IPS-18a (cell line): Measurements from ENCODE around the gene GART.
"Not testable (repeated sequence)": the region's sequence is repeated elsewhere in the genome, so short reads cannot be mapped to it uniquely, and the experiment has no call there.

Experiments
- H3K27ac ChIP-seq: one replicate; pipeline ENCODE4 v1.5.1; 2013; ENCODE audit warnings: low read length
- H3K27me3 ChIP-seq: one replicate; pipeline ENCODE4 v1.6.1; 2013; ENCODE audit warnings: mild to moderate bottlenecking, low read length; ENCODE audit not compliant: control insufficient read depth, insufficient read depth
- H3K36me3 ChIP-seq: one replicate; pipeline ENCODE4 v1.6.1; 2013; ENCODE audit warnings: low read depth, low read length; ENCODE audit not compliant: control insufficient read depth
- H3K4me1 ChIP-seq: one replicate; pipeline ENCODE4 v1.6.1; 2013; ENCODE audit warnings: low read depth, low read length; ENCODE audit not compliant: control insufficient read depth
- H3K4me3 ChIP-seq: one replicate; pipeline ENCODE4 v1.5.1; 2013; ENCODE audit warnings: low read length
- H3K9ac ChIP-seq: one replicate; pipeline ENCODE4 v1.6.1; 2013; ENCODE audit warnings: mild to moderate bottlenecking, low read length, moderate library complexity
- H3K9me3 ChIP-seq: one replicate; pipeline ENCODE4 v1.6.1; 2013; ENCODE audit warnings: low read depth, low read length; ENCODE audit not compliant: control insufficient read depth

GART gene

DNA sequence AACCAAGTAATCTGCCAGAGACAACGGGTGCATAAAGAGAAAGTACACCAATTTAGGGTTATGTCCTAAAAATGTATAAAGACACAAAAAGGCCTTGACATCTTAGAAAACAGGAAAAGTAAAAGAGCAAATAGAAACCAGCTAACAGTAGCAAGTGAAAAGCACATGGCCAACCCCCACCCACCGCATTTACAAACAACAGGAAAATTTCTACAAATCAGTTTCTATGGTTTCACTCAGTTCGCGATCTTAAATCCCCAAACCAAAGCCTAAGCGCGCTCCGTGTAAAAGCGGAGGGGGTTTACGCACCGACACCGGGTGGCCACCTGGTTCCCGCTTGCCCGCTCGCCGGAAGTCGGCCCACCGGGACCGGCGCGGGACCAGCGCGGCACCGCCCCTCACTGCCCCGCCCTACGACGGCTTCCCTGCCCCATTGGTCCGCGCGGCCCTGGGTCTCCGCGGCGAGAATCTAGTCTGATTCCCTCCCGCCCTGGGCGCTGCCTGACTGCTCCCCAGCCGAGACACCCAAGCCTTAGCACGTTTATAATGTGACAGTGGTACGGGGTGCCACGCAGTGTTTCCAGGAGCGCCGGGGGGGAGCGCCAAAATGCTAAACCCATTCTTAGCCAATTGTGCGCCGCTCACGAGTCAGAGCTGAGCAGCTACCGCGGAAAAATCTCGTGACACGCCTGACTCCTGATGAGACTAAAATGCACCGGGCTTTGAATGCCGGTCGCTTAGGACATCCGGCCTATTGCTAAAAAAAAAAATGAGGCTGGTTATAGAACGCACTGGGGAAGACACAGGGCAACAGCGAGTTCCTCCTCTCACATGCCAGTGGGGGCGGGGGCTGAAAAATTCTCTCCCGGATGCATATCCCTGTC, at the start of gene GART:
GART (minus strand) TSS at position 362 of the 884 bp plus-strand sequence. CDS start 2,802 bp downstream, outside the sequence.
- Histone ChIP-seq H3K9ac (peak within 1 kb of the TSS; percentile 100), H3K4me3 (peak within 1 kb of the TSS; percentile 100), H3K9me3 (no peaks in the 10 kb centered on the region), H3K27me3 (no peaks in the 10 kb centered on the region), H3K36me3 (peaks cover 36% of the 10 kb centered on the region), H3K4me1 (peaks cover 11% of the 10 kb centered on the region), H3K27ac (peak within 1 kb of the TSS; percentile 99)

DNA sequence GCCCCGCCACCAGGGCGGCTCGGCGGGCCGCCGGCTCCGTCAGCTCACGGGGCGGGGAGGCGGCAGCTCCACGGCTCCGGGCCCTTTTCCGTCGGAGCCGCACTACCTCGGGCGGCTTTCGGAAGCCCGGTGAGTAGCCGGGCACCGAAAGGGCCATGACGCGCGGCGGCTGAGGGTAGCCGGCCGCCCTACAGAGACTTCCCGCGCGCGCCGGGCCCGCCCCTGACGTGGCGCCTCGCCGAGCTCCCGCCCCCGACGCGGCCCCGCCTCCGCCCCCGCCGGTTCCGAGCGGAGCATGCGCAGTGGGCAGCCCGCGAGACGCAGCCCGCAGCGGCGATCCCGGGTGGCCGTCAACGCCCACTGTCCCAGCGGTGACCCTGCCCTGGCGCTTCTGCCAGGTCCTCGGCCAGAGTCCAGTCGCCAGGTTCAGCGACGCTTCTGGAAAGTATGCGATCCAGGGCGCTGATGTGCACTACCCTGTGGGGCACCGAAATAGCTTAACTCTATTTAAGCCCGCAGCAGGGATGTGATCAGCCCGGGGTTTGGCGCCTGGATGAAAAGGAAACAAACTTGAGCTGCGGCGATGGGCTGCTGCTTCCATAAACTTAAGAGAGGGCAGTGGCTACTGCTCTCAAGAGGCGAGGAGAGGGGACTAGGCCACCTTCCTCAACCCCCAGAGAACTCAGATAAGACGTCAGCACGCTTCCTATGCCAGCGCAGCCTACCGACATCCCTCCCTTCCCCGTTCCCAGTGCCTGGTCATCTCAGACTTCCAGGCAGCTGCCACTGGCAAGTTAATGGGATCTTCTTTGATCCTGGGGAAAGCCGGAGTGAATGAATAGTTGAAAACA, 46.8 kb upstream of the GART start, which contains the start of gene DONSON:
DONSON (minus strand) TSS at position 200 of the 851 bp plus-strand sequence; CDS start at position 157, 43 bp downstream.
- Histone ChIP-seq H3K9ac (peak within 1 kb of the TSS; percentile 75), H3K36me3 (peaks cover 13% of the 10 kb centered on the region), H3K27me3 (peaks cover 6% of the 10 kb centered on the region), H3K4me1 (peaks cover 12% of the 10 kb centered on the region), H3K4me3 (peak within 1 kb of the TSS; percentile 90), H3K9me3 (no peaks in the 10 kb centered on the region), H3K27ac (no peak within 1 kb of the TSS)

DNA sequence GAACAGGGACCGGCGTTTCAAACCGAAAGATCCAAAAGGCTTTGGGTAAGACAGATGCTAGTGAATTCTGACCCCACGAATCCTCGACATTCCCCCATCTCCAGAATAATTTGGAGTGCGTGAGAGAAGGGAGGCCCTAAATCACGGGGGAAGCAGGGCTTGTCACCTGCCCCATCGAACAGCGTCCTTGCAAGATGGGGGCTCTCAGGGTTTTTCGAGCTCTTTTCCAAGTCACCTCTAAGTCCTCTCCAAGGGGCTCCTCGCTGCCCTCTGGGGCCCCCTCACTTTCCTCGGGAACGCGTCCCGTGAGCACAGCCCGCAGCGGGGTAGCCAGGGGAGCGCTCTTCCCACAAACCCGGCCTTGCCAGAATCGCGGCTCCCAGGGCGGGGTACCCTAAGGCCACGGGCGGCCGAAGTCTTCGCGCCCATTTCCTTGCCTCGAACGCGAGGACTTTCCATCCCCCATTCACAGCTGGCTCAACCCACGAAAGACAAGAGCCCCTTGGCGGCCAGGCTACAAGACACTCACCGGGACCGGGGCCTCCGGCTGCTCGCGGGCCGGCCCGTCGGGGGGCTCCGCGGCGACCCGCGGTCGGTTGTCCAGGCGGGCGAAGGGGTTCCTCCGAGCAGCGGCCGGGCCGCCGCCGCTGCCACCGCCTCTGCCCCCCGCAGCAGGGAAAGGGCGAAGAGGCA, 46.0 kb upstream of the GART start:
- Histone ChIP-seq H3K9ac (peak overlapping the region; percentile 75), H3K27me3 (peaks cover 6% of the 10 kb centered on the region), H3K9me3 (no peaks in the 10 kb centered on the region), H3K4me3 (peak overlapping the region; percentile 90), H3K27ac (no peak overlapping the region), H3K4me1 (peaks cover 12% of the 10 kb centered on the region), H3K36me3 (peaks cover 19% of the 10 kb centered on the region)

DNA sequence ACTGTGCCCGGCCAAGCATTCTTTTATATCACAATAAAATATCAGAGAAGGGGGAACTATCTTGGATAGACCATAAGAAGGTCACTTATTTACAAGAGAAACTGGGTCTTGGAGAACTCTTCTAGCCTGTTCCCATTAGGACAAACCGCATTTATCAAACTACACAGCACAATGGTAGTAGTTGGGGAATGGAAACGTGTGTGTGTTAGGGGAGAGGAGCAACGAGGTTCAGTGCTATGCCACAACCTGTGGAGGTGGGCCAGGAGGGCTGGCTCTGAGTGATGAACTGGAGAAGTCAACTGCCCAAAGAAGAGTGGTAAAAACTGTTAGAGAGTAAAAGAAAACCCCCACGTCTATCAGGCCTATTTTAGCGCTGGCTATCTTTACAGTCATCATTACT, 45.0 kb upstream of the GART start:
- Histone ChIP-seq H3K27me3 (peaks cover 6% of the 10 kb centered on the region), H3K27ac (no peak overlapping the region), H3K36me3 (peaks cover 19% of the 10 kb centered on the region), H3K9ac (no peak overlapping the region), H3K9me3 (no peaks in the 10 kb centered on the region), H3K4me1 (peaks cover 12% of the 10 kb centered on the region), H3K4me3 (peak overlapping the region; percentile 90)

DNA sequence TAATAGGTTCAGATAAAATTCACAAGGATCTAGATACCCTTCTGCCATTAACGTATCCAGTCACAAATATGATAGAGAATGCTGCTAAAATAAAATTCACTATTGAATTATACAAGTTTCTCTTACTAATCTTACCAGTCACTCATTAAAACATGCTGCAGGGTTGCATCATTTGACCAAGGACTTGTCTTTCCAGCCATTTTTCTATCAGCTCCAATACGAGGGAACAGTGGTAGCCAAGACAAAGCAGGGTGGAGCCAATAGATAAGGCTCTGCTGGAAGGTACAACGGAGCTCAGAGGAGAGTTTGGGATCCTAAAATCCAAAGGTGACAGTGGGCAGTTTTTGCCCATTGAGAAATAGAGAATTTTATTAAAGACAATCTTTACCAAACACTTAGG, 42.5 kb upstream of the GART start:
- Histone ChIP-seq H3K27ac (no peak overlapping the region), H3K4me3 (no peak overlapping the region), H3K9ac (no peak overlapping the region), H3K27me3 (peaks cover 6% of the 10 kb centered on the region), H3K36me3 (peaks cover 27% of the 10 kb centered on the region), H3K9me3 (no peaks in the 10 kb centered on the region), H3K4me1 (peaks cover 9% of the 10 kb centered on the region)

GRCh38 chr21:33578959-33579542, 37.1 kb upstream of the GART start:
- Histone ChIP-seq H3K27me3 (no peaks in the 10 kb centered on the region), H3K9me3 (no peaks in the 10 kb centered on the region), H3K27ac (peak overlapping the region; percentile 59), H3K4me1 (no peaks in the 10 kb centered on the region), H3K36me3 (peaks cover 66% of the 10 kb centered on the region), H3K9ac (no peak overlapping the region), H3K4me3 (no peak overlapping the region)

DNA sequence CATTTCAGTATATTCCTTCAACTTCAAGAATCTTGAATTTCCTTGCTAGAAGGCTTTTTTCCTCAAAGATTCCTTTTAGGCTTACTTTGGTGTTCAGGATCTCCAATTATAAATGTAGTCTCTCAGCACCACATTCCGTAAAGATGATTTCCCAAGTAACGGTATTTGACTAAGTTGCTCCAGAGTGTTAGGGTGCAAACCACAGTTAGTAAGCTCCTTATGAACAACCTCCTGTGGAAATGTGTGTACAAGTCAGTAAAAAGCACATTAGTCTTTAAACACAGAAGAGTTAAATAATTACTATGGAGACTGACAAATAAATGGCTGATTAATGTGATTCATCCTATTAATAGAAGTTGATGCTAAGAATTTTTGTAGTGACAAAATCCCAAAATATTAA, 36.3 kb upstream of the GART start:
- no peaks in the 10 kb centered on the region for H3K4me1 ChIP-seq
- H3K27ac ChIP-seq: no peak overlapping the region
- no peak overlapping the region for H3K9ac ChIP-seq
- no peaks in the 10 kb centered on the region for H3K27me3 ChIP-seq
- H3K4me3 ChIP-seq: no peak overlapping the region
- H3K36me3 ChIP-seq: peaks cover 69% of the 10 kb centered on the region
- H3K9me3 ChIP-seq: no peaks in the 10 kb centered on the region

DNA sequence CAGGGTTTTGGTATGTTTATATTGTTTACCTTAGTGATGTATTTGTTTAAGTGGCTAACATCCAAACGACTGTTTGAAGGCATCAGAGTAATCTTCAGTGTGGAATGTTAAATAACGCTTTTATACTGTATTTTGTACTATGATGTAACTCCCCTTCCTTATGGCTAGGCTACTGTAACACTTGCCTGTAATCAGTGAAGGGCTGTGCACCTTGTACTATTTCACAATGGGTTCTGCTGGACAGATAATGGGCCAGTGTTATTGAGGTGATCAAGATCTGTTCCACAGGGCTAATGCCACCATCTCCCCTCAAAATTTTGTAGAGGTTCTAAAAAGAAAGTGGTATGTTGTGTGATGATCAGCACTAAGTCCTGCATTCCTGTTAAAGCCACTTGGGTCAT, 34.8 kb upstream of the GART start:
- H3K36me3 ChIP-seq: peaks cover 81% of the 10 kb centered on the region
- not testable (repeated sequence) for H3K27ac ChIP-seq

DNA sequence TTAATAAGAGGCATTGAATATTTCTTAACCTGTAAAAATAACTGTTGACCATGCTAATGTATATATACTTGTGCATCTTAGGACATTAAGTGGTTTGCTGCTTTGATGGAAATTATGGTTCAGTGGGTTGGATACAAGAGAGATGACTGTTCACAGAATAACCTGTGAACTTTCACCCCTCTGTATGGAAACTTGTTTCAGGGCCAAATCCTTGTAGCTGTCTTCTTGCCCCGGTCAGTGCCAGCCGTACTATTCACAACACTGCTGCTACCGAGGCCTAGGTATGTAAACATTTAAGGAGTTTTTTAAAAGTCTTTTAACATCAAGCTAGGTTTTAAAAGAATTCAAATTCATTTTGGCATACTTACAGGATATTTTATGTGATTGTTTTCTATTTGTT, 30.4 kb upstream of the GART start:
- H3K27me3 ChIP-seq: no peaks in the 10 kb centered on the region
- H3K4me3 ChIP-seq: no peak overlapping the region

More for the DNA sequence above, 34.8 kb upstream of the GART start:
- H3K4me3 ChIP-seq, H3K4me1 ChIP-seq, H3K9ac ChIP-seq, H3K27me3 ChIP-seq, H3K9me3 ChIP-seq: not testable (repeated sequence)

GRCh38 chr21:33569991-33570390, 28.1 kb upstream of the GART start:
- Histone ChIP-seq H3K27me3 (no peaks in the 10 kb centered on the region), H3K4me1 (no peaks in the 10 kb centered on the region), H3K36me3 (peaks cover 85% of the 10 kb centered on the region), H3K4me3 (no peak overlapping the region), H3K9me3 (no peaks in the 10 kb centered on the region), H3K27ac (no peak overlapping the region), H3K9ac (no peak overlapping the region)

More for the DNA sequence above, 30.4 kb upstream of the GART start:
- Histone ChIP-seq H3K9ac (no peak overlapping the region), H3K36me3 (peaks cover 97% of the 10 kb centered on the region), H3K9me3 (no peaks in the 10 kb centered on the region), H3K27ac (no peak overlapping the region), H3K4me1 (no peaks in the 10 kb centered on the region)

- Histone ChIP-seq H3K9ac (no peak overlapping the region), H3K4me3 (no peak overlapping the region), H3K27ac (no peak overlapping the region), H3K27me3 (no peaks in the 10 kb centered on the region), H3K36me3 (peaks cover 78% of the 10 kb centered on the region), H3K9me3 (no peaks in the 10 kb centered on the region), H3K4me1 (no peaks in the 10 kb centered on the region)
Observed at GRCh38 chr21:33568448-33568847, 26.5 kb upstream of the GART start.
